ENCODE measurements around the gene CHRFAM7A.
"Not testable (repeated sequence)": the region's sequence is repeated elsewhere in the genome, so short reads cannot be mapped to it uniquely, and the experiment has no call there.

The CHRFAM7A gene

DNA sequence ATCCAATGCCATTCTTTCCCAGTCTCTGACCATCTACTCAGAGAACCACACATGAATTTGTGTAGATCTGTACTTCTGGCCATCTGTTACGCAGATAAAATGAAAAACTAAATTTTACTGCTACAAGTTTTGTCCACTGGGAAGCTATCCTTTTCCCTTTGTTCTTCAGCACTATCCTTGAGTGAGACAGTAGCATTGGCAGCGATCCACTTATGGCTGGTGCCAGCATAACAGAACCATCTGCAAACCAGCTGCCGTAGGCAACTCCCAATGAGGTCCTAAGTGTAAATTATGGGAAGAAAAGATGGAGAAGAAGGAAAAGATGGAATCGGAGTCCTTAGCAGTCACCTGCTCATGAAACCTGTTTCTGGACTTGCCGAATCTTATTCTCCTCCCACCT, 72.3 kb downstream of the CHRFAM7A start:
- not testable (repeated sequence) for DNase-seq

DNA sequence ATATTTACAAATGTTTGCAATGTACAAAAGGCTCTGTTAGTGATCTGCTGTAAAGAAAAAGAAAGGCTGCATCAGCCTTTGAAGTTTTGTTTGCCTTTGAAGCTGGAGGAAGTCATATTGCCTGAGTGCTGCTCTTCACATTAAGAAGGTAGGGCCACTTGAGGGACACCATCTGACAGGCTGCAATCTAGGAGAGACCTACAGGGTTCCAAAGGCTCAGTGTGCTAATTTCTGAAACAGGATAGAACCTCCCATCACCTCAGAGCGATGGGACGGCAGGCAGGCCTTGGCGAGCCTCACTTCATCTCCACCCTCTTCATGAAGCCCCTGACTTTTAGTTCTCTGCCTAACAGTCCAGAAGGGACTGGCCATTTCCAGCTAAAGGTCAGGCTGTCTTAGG, 77.6 kb downstream of the CHRFAM7A start:
- DNase-seq, result not testable (repeated sequence)

DNA sequence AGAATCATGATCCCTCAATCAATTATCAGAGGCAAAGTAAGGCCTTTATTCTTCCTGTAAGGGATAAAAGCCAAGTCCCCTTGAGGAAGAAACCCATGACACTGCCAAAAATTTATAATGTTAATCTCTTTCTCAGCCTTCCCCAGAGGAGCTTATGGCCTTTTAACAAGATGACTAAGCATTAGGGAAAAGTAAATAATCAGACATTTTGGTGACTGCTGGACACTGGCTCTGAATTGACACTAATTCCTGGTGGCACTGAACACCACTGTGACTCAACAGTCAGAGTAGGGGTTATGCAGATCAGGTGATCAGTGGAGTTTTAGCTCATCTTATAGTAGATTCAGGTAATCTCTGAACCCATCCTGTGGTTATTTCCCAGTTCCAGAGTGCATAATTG, 82.8 kb downstream of the CHRFAM7A start:
- DNase-seq, result not testable (repeated sequence)
